Heart left ventricle (tissue), 13 donors: ENCODE data around the gene FAM187B.

Experiments
- CTCF ChIP-seq, 12 donors: fragments of 200-600 bp; sonication (generic) in 4 of 12; IDR thresholded peaks; one replicate each; pipeline versions ENCODE4 v1.5.0 to v1.8.0; 2018 to 2022; ENCODE audit warnings: antibody characterized with exemption in 12 of 12, mild to moderate bottlenecking in 5 of 12
- POLR2A ChIP-seq, 2 donors: fragments of 450-650 bp; IDR thresholded peaks; one replicate each; pipeline ENCODE4 v1.6.1; 2017; ENCODE audit warnings: antibody characterized with exemption in 2 of 2, mild to moderate bottlenecking in 2 of 2, moderate library complexity in 2 of 2
- donor health status: ischemic (EF 13 %, LVEDD 7.1; RV severe dilation, severe dysfunction).
- donor health status: DM: no; HTN: yes; CAD: no.
- donor health status: DM: no; HTN: no; CAD: no.
- donor health status: ischemic (EF 25% LVEDD 6.9; RV normal size, moderate dysfunction).
- donor health status: ischemic (EF 25% LVEDD 5.7; RV mildly dilated, moderate dysfunction).
- donor health status: ischemic (EF 35%, LVEDD 5.7; RV mildly dilated, moderate dysfunction).
- donor health status: nonischemic (EF 11% LVEDD 7.7; RV severe dilation, severe dysfunction).
- donor health status: DM: yes; HTN: yes; CAD: no.
- donor health status: PGD.
- donor health status: ischemic (EF 29% LVEDD 5.4; RV normal size, mild dysfunction).
- donor health status: nonischemic (EF 23%, LVEDD 6.1; RV moderate dilation, normal function).

GRCh38 chr19:35272954-35273649 lies 44.6 kb upstream of the FAM187B start:
- TF ChIP-seq CTCF (IDR thresholded peaks at IDR 0.05) (no peak), POLR2A (IDR thresholded peaks at IDR 0.05) (no peak)
